K562 (cell line): ENCODE data around the gene DEGS1. TPM values are rescaled to one million over a fixed set of nuclear protein-coding genes. Genes with fewer than 3 reads are reported as not detected.

Experiments
- CGGBP1 ChIP-seq: fragments of 250-450 bp; sonication (Bioruptor Pico); IDR thresholded peaks from 2 replicates; pipeline ENCODE4 v1.9.0; 2021; ENCODE audit warnings: mild to moderate bottlenecking
- CHD2 ChIP-seq: IDR thresholded peaks from 2 replicates; pipeline ENCODE4 v1.6.1; 2011; ENCODE audit warnings: low read depth, low read length
- E2F5 ChIP-seq: sonication (generic); formaldehyde crosslinking; IDR thresholded peaks from 2 replicates; pipeline ENCODE4 v1.8.0; 2022; ENCODE audit warnings: mild to moderate bottlenecking, missing genetic modification reagents
- ESRRA ChIP-seq: fragments of 450-650 bp; IDR thresholded peaks from 2 replicates; pipeline ENCODE4 v1.6.1; 2014; ENCODE audit warnings: low read depth, mild to moderate bottlenecking, moderate library complexity, borderline replicate concordance
- ETV5 ChIP-seq: sonication (generic); formaldehyde crosslinking; IDR thresholded peaks from 2 replicates; pipeline ENCODE4 v1.4.0; 2020; ENCODE audit warnings: low read depth, mild to moderate bottlenecking, missing genetic modification reagents
- ETV6 ChIP-seq, 3 experiments: fragments of 150-350 bp in 1 of 3; sonication (generic) in 1 of 3; formaldehyde crosslinking in 1 of 3; IDR thresholded peaks; 2 replicates each; pipeline versions ENCODE4 v1.6.1 to v1.8.0; 2014 to 2022; ENCODE audit warnings: borderline replicate concordance in 2 of 3, low read depth in 2 of 3, antibody characterized with exemption in 1 of 3, low read length in 1 of 3, mild to moderate bottlenecking in 1 of 3, missing genetic modification reagents in 1 of 3
- FOSL1 ChIP-seq: fragments of 200-800 bp; sonication (Bioruptor generic); conservative IDR thresholded peaks from 2 replicates; pipeline ENCODE4 v1.6.1; 2016; ENCODE audit warnings: missing genetic modification characterization, missing compliant biosample characterization
- FOXM1 ChIP-seq, 2 experiments: fragments of 450-650 bp in 1 of 2; sonication (generic) in 1 of 2; formaldehyde crosslinking in 1 of 2; IDR thresholded peaks; 2 replicates each; pipeline versions ENCODE4 v1.6.1 to v1.9.0; 2017 to 2022; ENCODE audit warnings: low read depth in 2 of 2, mild to moderate bottlenecking in 2 of 2, missing genetic modification reagents in 1 of 2, moderate library complexity in 1 of 2
- HNRNPK ChIP-seq: fragments of 200-400 bp; formaldehyde crosslinking; IDR thresholded peaks from one replicate; pipeline ENCODE4 v1.6.1; 2018; ENCODE audit warnings: mild to moderate bottlenecking, low read depth, low read length; ENCODE audit not compliant: poor library complexity, severe bottlenecking
- RB1 ChIP-seq: fragments of 450-650 bp; IDR thresholded peaks from 2 replicates; pipeline ENCODE4 v1.6.1; 2017; ENCODE audit warnings: low read depth, mild to moderate bottlenecking
- SAFB ChIP-seq: fragments of 200-400 bp; formaldehyde crosslinking; IDR thresholded peaks from 2 replicates; pipeline ENCODE4 v1.6.1; 2017; ENCODE audit warnings: low read depth, low read length, borderline replicate concordance
- SNIP1 ChIP-seq: fragments of 450-650 bp; IDR thresholded peaks from 2 replicates; pipeline ENCODE4 v1.7.1; 2017; ENCODE audit warnings: low read depth, mild to moderate bottlenecking
- SRSF9 ChIP-seq: fragments of 200-400 bp; formaldehyde crosslinking; IDR thresholded peaks from 2 replicates; pipeline ENCODE4 v1.6.1; 2017; ENCODE audit warnings: low read depth, low read length, borderline replicate concordance
- TARDBP ChIP-seq: fragments of 450-650 bp; IDR thresholded peaks from 2 replicates; pipeline ENCODE4 v1.6.1; 2016
- TEAD1 ChIP-seq, 2 experiments: fragments of 450-650 bp in 1 of 2; sonication (generic) in 1 of 2; formaldehyde crosslinking; IDR thresholded peaks; 2 replicates each; pipeline versions ENCODE4 v1.4.0 to v1.8.0; 2020 to 2022; ENCODE audit warnings: mild to moderate bottlenecking in 2 of 2, missing genetic modification reagents in 1 of 2
- THRB ChIP-seq: fragments of 450-650 bp; formaldehyde crosslinking; conservative IDR thresholded peaks from 2 replicates; pipeline ENCODE4 v1.4.0; 2022; ENCODE audit warnings: mild to moderate bottlenecking, missing genetic modification characterization
- U2AF2 ChIP-seq: fragments of 200-400 bp; formaldehyde crosslinking; optimal IDR thresholded peaks from 2 replicates; pipeline ENCODE3; 2017; ENCODE audit warnings: low read depth, mild to moderate bottlenecking, low read length
- ZNF408 ChIP-seq: fragments of 250-450 bp; sonication (Bioruptor Pico); IDR thresholded peaks from 2 replicates; pipeline ENCODE4 v1.4.0; 2020; ENCODE audit warnings: low read depth, mild to moderate bottlenecking, moderate library complexity
- ZNF561 ChIP-seq: fragments of 450-650 bp; formaldehyde crosslinking; conservative IDR thresholded peaks from 2 replicates; pipeline ENCODE4 v1.4.0; 2020; ENCODE audit warnings: mild to moderate bottlenecking, moderate library complexity
- ZNF589 ChIP-seq: fragments of 200-800 bp; sonication (Bioruptor generic); IDR thresholded peaks from 2 replicates; pipeline ENCODE4 v1.6.1; 2016; ENCODE audit warnings: low read depth, missing genetic modification characterization, missing compliant biosample characterization
- ZNF655 ChIP-seq: fragments of 250-450 bp; sonication (Bioruptor Pico); IDR thresholded peaks from 2 replicates; pipeline ENCODE4 v1.5.0; 2021
- polyA plus RNA-seq, 8 experiments: library from polyadenylated mRNA; depleted of rRNA in 4 of 8; stranded (reverse) in 5 of 8; unstranded in 3 of 8; fragments of >200 nt; fragmentation: Nextera tagmentation in 2 of 8; fragmentation: Illumina TruSeq in 1 of 8; extraction: Ambion mirVana in 2 of 8; extraction: Trizol in 1 of 8; gene quantifications; 2 replicates each; pipeline versions ENCODE4 v1.2.1 to v1.2.3, GENCODE V29; 2011 to 2014; ENCODE audit warnings: inconsistent platforms in 1 of 8, missing spikeins in 1 of 8
- total RNA-seq, 7 experiments: library from RNA; depleted of rRNA in 6 of 7; stranded (reverse); fragments of >200 nt in 6 of 7; fragmentation: Illumina TruSeq in 2 of 7; extraction: Trizol in 2 of 7; gene quantifications; 2 replicates each; pipeline versions ENCODE4 v1.2.1 to v1.2.3, GENCODE V29; 2011 to 2021; ENCODE audit warnings: low replicate concordance in 1 of 7
- TF ChIP-seq, protein P1 (sequence below), 2 experiments: fragments of 450-650 bp; conservative IDR thresholded peaks; 2 replicates each; pipeline ENCODE4 v1.6.1; 2017; ENCODE audit warnings: mild to moderate bottlenecking in 2 of 2, moderate library complexity in 2 of 2

The DEGS1 gene
- total and polyA plus RNA-seq, 9 of the 15 experiments (the other 6 are each of a cell fraction or from before 2014, with no cell fraction given): 12.3 to 95.0 (median 38.8) TPM

- TF ChIP-seq, protein P1, sequence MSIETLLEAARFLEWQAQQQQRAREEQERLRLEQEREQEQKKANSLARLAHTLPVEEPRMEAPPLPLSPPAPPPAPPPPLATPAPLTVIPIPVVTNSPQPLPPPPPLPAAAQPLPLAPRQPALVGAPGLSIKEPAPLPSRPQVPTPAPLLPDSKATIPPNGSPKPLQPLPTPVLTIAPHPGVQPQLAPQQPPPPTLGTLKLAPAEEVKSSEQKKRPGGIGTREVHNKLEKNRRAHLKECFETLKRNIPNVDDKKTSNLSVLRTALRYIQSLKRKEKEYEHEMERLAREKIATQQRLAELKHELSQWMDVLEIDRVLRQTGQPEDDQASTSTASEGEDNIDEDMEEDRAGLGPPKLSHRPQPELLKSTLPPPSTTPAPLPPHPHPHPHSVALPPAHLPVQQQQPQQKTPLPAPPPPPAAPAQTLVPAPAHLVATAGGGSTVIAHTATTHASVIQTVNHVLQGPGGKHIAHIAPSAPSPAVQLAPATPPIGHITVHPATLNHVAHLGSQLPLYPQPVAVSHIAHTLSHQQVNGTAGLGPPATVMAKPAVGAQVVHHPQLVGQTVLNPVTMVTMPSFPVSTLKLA (conservative IDR thresholded peaks at IDR 0.05): peak; percentile 81 to 92
- TF ChIP-seq CGGBP1 (CRISPR knock-in tag): no peak
- no peak for TF ChIP-seq CHD2
- peak; percentile 99 for TF ChIP-seq FOXM1 (IDR thresholded peaks at IDR 0.05; ENCODE audit: low read depth)
- peak; percentile 73; the same call in 1 of the 2 replicates for TF ChIP-seq FOXM1 (CRISPR knock-in tag; IDR thresholded peaks at IDR 0.05; ENCODE audit: low read depth)
- TF ChIP-seq HNRNPK: no peak
- TF ChIP-seq SNIP1: no peak
- TF ChIP-seq U2AF2: no peak
- peak in 1 of 2 experiments; percentile 62; a peak in 1 of 4 replicates for TF ChIP-seq ETV6 (IDR thresholded peaks at IDR 0.05; ENCODE audit: borderline replicate concordance in 1 of 2, low read depth in 2 of 2, low read length in 1 of 2)
- no peak for TF ChIP-seq ETV6 (CRISPR knock-in tag; IDR thresholded peaks at IDR 0.05; ENCODE audit: borderline replicate concordance)
- TF ChIP-seq ZNF589 (CRISPR knock-in tag): peak; percentile 49; the same call in 1 of the 2 replicates
- peak; percentile 93 for TF ChIP-seq ETV5 (CRISPR knock-in tag)
- TF ChIP-seq SRSF9: no peak
- peak; percentile 46 to 55; a peak in 2 of 4 replicates for TF ChIP-seq TEAD1 (CRISPR knock-in tag; IDR thresholded peaks at IDR 0.05)
- peak; percentile 55 for TF ChIP-seq FOSL1
- TF ChIP-seq RB1: 0 out of 2 replicates have a peak, but pooled peaks have one; percentile 18
- peak; percentile 79; the same call in 1 of the 2 replicates for TF ChIP-seq THRB (CRISPR knock-in tag)
- no peak for TF ChIP-seq ZNF408
- TF ChIP-seq ZNF655 (CRISPR knock-in tag): no peak
- TF ChIP-seq ZNF561 (CRISPR knock-in tag): no peak
- 0 out of 2 replicates have a peak, but pooled peaks have one; percentile 45 for TF ChIP-seq TARDBP
- no peak for TF ChIP-seq SAFB
- TF ChIP-seq ESRRA: peak; percentile 82; the same call in 1 of the 2 replicates
- no peak for TF ChIP-seq E2F5
These were observed 22.8 kb upstream of the DEGS1 start (continued) for GRCh38 chr1:224160171-224160682.
